Activated naive CD8-positive, alpha-beta T cell treated with anti-CD3 and anti-CD28 coated beads, Interleukin-2, amount 50 U/mL, for 24 hours (primary cell): ENCODE measurements around the gene WDR70.

Experiments used
- ATAC-seq: fragments of 150-1000 bp; cut with Tn5 transposase; one replicate; pipeline ENCODE4 v1.10.0; 2021
- DNase-seq: peaks from one replicate; pipeline ENCODE4 v3.0.0; 2021
- H3K27ac Mint-ChIP-seq: one replicate; pipeline ENCODE4 v1.8.0; 2021; ENCODE audit warnings: mild to moderate bottlenecking, mixed read lengths
- H3K27me3 Mint-ChIP-seq: one replicate; pipeline ENCODE4 v1.8.0; 2021; ENCODE audit warnings: mixed read lengths
- H3K36me3 Mint-ChIP-seq: one replicate; pipeline ENCODE4 v1.8.0; 2021; ENCODE audit warnings: low read depth, mixed read lengths
- H3K4me1 Mint-ChIP-seq: one replicate; pipeline ENCODE4 v1.8.0; 2021; ENCODE audit warnings: mixed read lengths
- H3K4me3 Mint-ChIP-seq: one replicate; pipeline ENCODE4 v1.8.0; 2021; ENCODE audit warnings: mild to moderate bottlenecking, moderate library complexity, mixed read lengths
- H3K9me3 Mint-ChIP-seq: one replicate; pipeline ENCODE4 v1.8.0; 2021; ENCODE audit warnings: mixed read lengths

WDR70 gene

DNA sequence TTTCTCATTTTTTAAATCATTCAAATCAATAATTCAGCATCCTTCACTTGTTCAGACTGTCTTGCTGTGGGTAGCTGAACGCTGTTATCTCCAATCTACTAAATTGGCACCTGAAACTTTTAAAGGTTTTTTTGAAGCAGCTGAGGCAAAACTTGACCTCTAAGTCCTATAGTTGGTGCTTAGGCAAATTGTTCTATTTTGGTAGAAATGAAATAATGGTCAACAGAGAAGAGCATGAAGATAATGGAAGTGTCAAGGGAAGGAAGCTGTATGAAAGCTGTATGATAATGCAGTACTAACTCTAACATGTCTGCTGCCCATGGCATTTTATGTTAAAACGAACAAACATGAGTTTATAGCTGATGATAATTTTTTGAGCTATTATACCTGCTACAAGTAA, 322.8 kb downstream of the WDR70 start:
- H3K27me3 Mint-ChIP-seq, result no peaks in the 10 kb centered on the region
- no peak overlapping the region for H3K4me3 Mint-ChIP-seq
- peaks cover 40% of the 10 kb centered on the region for H3K36me3 Mint-ChIP-seq
- no peaks in the 10 kb centered on the region for H3K9me3 Mint-ChIP-seq
- H3K27ac Mint-ChIP-seq, result no peak overlapping the region
- H3K4me1 Mint-ChIP-seq, result no peaks in the 10 kb centered on the region
- no peak for ATAC-seq
- no peak for DNase-seq

- H3K9me3 Mint-ChIP-seq, result no peaks in the 10 kb centered on the region
- H3K27me3 Mint-ChIP-seq, result no peaks in the 10 kb centered on the region
- no peak for DNase-seq
- H3K36me3 Mint-ChIP-seq, result peaks cover 36% of the 10 kb centered on the region
- H3K4me3 Mint-ChIP-seq, result no peak overlapping the region
- no peaks in the 10 kb centered on the region for H3K4me1 Mint-ChIP-seq
- no peak overlapping the region for H3K27ac Mint-ChIP-seq
- no peak for ATAC-seq
These were observed 324.7 kb downstream of the WDR70 start for GRCh38 chr5:37703841-37704241.

GRCh38 chr5:37704406-37704805, 325.3 kb downstream of the WDR70 start:
- H3K36me3 Mint-ChIP-seq, result peaks cover 31% of the 10 kb centered on the region
- no peak overlapping the region for H3K4me3 Mint-ChIP-seq
- no peaks in the 10 kb centered on the region for H3K9me3 Mint-ChIP-seq

GRCh38 chr5:37709020-37709419, 329.9 kb downstream of the WDR70 start:
- Mint-ChIP-seq H3K9me3 (no peaks in the 10 kb centered on the region), H3K27me3 (no peaks in the 10 kb centered on the region), H3K36me3 (peaks cover 17% of the 10 kb centered on the region), H3K4me1 (peaks cover 8% of the 10 kb centered on the region), H3K4me3 (no peak overlapping the region), H3K27ac (no peak overlapping the region)
- DNase-seq (no peak), ATAC-seq (no peak)

More at GRCh38 chr5:37704406-37704805, 325.3 kb downstream of the WDR70 start:
- H3K4me1 Mint-ChIP-seq, result no peaks in the 10 kb centered on the region
- H3K27ac Mint-ChIP-seq, result no peak overlapping the region
- no peak for DNase-seq
- H3K27me3 Mint-ChIP-seq, result no peaks in the 10 kb centered on the region
- no peak for ATAC-seq

DNA sequence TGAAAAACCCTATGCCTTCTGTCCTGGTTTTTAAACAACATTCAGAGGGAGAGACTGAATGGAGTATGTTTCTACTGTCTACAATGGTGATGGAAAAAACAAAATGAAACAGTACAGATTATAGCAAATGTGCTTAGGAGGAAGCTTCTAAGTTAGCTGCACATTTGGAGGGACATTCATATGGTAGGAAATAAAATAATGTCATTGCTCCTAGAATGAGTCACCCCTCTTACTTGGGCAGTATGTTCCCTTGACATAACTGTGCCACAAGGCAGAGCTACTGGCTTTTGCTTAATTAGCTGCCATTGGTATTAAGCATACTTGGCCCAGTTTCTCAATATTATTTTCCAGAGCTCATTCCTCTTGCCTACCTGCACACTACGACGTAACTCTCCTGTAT, 331.8 kb downstream of the WDR70 start:
- peaks cover 16% of the 10 kb centered on the region for H3K36me3 Mint-ChIP-seq
- no peak for DNase-seq
- H3K27ac Mint-ChIP-seq, result no peak overlapping the region
- ATAC-seq, result peak; percentile 66
- peaks cover 8% of the 10 kb centered on the region for H3K4me1 Mint-ChIP-seq
- no peak overlapping the region for H3K4me3 Mint-ChIP-seq
- H3K27me3 Mint-ChIP-seq, result no peaks in the 10 kb centered on the region
- H3K9me3 Mint-ChIP-seq, result no peaks in the 10 kb centered on the region

- peaks cover 15% of the 10 kb centered on the region for H3K36me3 Mint-ChIP-seq
- no peak for ATAC-seq
- no peaks in the 10 kb centered on the region for H3K27me3 Mint-ChIP-seq
- H3K27ac Mint-ChIP-seq, result no peak overlapping the region
- H3K9me3 Mint-ChIP-seq, result no peaks in the 10 kb centered on the region
- no peak overlapping the region for H3K4me3 Mint-ChIP-seq
- DNase-seq, result no peak
- H3K4me1 Mint-ChIP-seq, result peaks cover 8% of the 10 kb centered on the region
These were observed 333.6 kb downstream of the WDR70 start for GRCh38 chr5:37712750-37713149.

DNA sequence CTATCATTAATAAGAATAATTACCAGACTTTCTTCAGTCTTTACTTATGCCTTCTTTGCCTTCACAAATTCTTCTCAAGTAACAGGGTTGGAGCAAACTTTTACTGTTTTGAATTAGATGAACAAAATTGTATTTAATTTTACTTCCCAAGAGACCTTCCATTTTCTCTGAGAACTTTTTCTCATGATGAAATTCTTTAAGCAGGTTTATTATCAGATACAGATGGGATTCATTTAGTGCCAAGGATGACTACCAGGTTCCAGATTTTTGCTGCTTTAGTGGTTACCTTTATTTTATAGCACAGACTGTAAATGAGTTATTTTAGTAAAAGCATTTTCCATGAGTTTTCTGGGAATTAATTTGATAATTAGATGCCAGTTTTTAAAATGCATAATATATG, 335.6 kb downstream of the WDR70 start:
- H3K4me1 Mint-ChIP-seq, result peaks cover 10% of the 10 kb centered on the region
- H3K4me3 Mint-ChIP-seq, result no peak overlapping the region
- H3K27ac Mint-ChIP-seq, result no peak overlapping the region
- H3K9me3 Mint-ChIP-seq, result no peaks in the 10 kb centered on the region
- DNase-seq (no peak), ATAC-seq (no peak)
- no peaks in the 10 kb centered on the region for H3K27me3 Mint-ChIP-seq
- peaks cover 15% of the 10 kb centered on the region for H3K36me3 Mint-ChIP-seq

GRCh38 chr5:37715361-37715760, 336.2 kb downstream of the WDR70 start:
- no peak for ATAC-seq
- H3K4me1 Mint-ChIP-seq, result peaks cover 12% of the 10 kb centered on the region

GRCh38 chr5:37715992-37716391, 336.9 kb downstream of the WDR70 start:
- no peak for DNase-seq
- no peak overlapping the region for H3K27ac Mint-ChIP-seq

More at GRCh38 chr5:37715361-37715760, 336.2 kb downstream of the WDR70 start:
- Mint-ChIP-seq H3K36me3 (peaks cover 17% of the 10 kb centered on the region), H3K9me3 (no peaks in the 10 kb centered on the region), H3K4me3 (no peak overlapping the region), H3K27me3 (no peaks in the 10 kb centered on the region), H3K27ac (no peak overlapping the region)
- DNase-seq, result no peak

GRCh38 chr5:37716405-37716804, 337.3 kb downstream of the WDR70 start:
- H3K36me3 Mint-ChIP-seq, result peaks cover 20% of the 10 kb centered on the region

More at GRCh38 chr5:37715992-37716391, 336.9 kb downstream of the WDR70 start:
- Mint-ChIP-seq H3K4me1 (peaks cover 16% of the 10 kb centered on the region), H3K27me3 (no peaks in the 10 kb centered on the region), H3K36me3 (peaks cover 20% of the 10 kb centered on the region), H3K9me3 (no peaks in the 10 kb centered on the region), H3K4me3 (no peak overlapping the region)
- no peak for ATAC-seq

DNA sequence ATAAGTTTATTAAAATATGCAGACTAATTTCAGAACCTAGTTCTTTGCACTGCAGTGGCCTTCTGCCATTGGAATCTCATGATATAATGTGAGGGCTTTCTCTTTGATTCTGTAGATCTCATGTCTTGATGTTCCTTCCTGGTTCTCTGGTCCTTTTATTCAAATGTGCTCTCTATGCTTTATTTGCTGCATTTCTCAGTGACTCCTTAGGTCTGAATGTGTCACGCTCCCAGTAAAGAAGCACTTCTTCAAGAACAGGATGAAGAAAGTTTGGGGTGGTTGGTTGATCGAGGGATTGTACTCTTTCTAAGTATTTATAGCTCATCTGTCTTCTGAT, 338.1 kb downstream of the WDR70 start:
- Mint-ChIP-seq H3K27me3 (no peaks in the 10 kb centered on the region), H3K4me3 (no peak overlapping the region), H3K27ac (no peak overlapping the region), H3K4me1 (peaks cover 21% of the 10 kb centered on the region), H3K9me3 (no peaks in the 10 kb centered on the region), H3K36me3 (peaks cover 20% of the 10 kb centered on the region)
- ATAC-seq (no peak), DNase-seq (no peak)

More at GRCh38 chr5:37716405-37716804, 337.3 kb downstream of the WDR70 start:
- H3K27ac Mint-ChIP-seq, result no peak overlapping the region
- no peak overlapping the region for H3K4me3 Mint-ChIP-seq
- DNase-seq (no peak), ATAC-seq (no peak)
- no peaks in the 10 kb centered on the region for H3K9me3 Mint-ChIP-seq
- no peaks in the 10 kb centered on the region for H3K27me3 Mint-ChIP-seq
- H3K4me1 Mint-ChIP-seq, result peaks cover 16% of the 10 kb centered on the region

DNA sequence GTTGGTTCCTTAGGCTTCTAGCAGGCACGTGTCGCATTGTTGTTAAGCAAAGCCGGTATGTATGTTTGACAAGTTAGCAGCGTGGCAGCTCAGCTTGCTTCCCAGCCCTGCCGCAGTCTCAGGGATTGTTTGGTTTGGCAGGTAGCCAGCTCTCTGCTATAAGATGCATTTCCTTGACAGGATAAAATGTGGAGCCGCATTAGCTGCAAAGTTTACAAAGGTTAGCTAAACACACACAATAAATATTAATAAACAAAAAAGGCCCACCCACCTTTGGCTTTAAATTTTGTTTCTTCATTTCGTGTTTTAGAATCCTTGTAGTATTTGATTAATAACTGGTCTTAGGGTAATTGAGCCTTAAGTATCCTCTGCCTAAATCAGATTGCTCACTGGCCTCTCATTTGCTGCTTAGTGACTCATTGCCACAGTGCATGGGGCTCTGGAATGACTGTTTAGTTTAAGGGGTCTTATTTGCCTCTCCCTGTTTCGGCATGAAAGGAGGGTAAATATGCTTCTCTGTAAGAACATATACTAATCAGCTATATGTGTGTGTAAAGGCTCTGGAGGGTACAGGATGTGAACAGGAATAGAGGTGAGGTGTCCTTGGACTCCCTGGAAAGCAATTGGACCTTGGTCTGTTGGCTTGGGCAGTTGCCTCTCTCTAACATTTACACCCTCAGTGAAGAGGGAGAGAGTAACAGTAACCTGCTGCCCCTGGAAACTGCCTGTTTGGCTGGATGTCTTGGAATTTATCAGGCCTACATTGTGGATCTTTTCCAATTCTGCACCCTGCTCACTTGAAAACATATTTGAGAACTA, 338.7 kb downstream of the WDR70 start:
- no peak overlapping the region for H3K4me3 Mint-ChIP-seq
- H3K27ac Mint-ChIP-seq, result no peak overlapping the region
- no peaks in the 10 kb centered on the region for H3K9me3 Mint-ChIP-seq
- peaks cover 24% of the 10 kb centered on the region for H3K36me3 Mint-ChIP-seq
- peaks cover 26% of the 10 kb centered on the region for H3K4me1 Mint-ChIP-seq
- ATAC-seq (no peak), DNase-seq (no peak)
- no peaks in the 10 kb centered on the region for H3K27me3 Mint-ChIP-seq

- Mint-ChIP-seq H3K9me3 (no peaks in the 10 kb centered on the region), H3K27ac (no peak overlapping the region), H3K27me3 (no peaks in the 10 kb centered on the region), H3K4me3 (no peak overlapping the region), H3K4me1 (peaks cover 34% of the 10 kb centered on the region), H3K36me3 (peaks cover 19% of the 10 kb centered on the region)
- DNase-seq, result no peak
- no peak for ATAC-seq
These were observed 341.4 kb downstream of the WDR70 start for GRCh38 chr5:37720550-37720952.

DNA sequence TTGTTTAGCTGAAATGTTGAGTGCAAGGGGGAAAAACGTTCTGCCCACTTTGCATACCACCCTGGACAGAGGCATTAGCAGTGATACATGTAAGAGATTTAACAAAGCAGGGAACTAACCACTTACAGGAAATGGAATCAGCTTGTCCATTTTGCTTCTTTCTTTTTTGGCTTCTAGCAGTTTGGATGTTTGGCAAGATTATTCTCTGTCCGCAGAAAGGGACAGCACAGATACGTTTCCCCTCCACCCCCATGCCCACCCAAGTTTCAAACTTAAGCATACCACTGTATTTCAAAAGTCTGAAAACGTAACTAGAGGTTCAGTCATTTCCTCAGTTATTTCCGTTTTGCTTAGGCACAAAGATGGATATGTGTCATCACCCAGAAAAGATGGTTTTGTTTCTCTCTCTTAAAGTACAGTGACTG, 342.3 kb downstream of the WDR70 start:
- H3K27ac Mint-ChIP-seq, result peak overlapping the region; percentile 71
- H3K27me3 Mint-ChIP-seq, result no peaks in the 10 kb centered on the region
- peaks cover 34% of the 10 kb centered on the region for H3K4me1 Mint-ChIP-seq
- H3K4me3 Mint-ChIP-seq, result peak overlapping the region; percentile 0
- peaks cover 20% of the 10 kb centered on the region for H3K36me3 Mint-ChIP-seq
- no peaks in the 10 kb centered on the region for H3K9me3 Mint-ChIP-seq
- DNase-seq, result peak; percentile 23
- peak; percentile 48 for ATAC-seq

GRCh38 chr5:37722236-37723161, 343.4 kb downstream of the WDR70 start:
- Mint-ChIP-seq H3K27me3 (no peaks in the 10 kb centered on the region), H3K4me1 (peaks cover 34% of the 10 kb centered on the region), H3K4me3 (peak overlapping the region; percentile 49), H3K36me3 (peaks cover 28% of the 10 kb centered on the region), H3K9me3 (no peaks in the 10 kb centered on the region), H3K27ac (peak overlapping the region; percentile 71)
- ATAC-seq (peak; percentile 95), DNase-seq (peak; percentile 30)
